IPS DF 4.7 (cell line): ENCODE data around the gene NSUN5.
"Not testable (repeated sequence)": the region's sequence is repeated elsewhere in the genome, so short reads cannot be mapped to it uniquely, and the experiment has no call there.

ENCODE experiments used
- DNase-seq: peaks from one replicate; pipeline ENCODE4 v3.0.0-alpha.2; 2013; ENCODE audit warnings: low spot score; ENCODE audit errors: extremely low read depth

NSUN5 gene

GRCh38 chr7:73327449-73327848, 18.8 kb upstream of the NSUN5 start:
- DNase-seq, result not testable (repeated sequence)

- DNase-seq, result not testable (repeated sequence)
These were observed 16.8 kb upstream of the NSUN5 start for GRCh38 chr7:73325424-73325823.

DNA sequence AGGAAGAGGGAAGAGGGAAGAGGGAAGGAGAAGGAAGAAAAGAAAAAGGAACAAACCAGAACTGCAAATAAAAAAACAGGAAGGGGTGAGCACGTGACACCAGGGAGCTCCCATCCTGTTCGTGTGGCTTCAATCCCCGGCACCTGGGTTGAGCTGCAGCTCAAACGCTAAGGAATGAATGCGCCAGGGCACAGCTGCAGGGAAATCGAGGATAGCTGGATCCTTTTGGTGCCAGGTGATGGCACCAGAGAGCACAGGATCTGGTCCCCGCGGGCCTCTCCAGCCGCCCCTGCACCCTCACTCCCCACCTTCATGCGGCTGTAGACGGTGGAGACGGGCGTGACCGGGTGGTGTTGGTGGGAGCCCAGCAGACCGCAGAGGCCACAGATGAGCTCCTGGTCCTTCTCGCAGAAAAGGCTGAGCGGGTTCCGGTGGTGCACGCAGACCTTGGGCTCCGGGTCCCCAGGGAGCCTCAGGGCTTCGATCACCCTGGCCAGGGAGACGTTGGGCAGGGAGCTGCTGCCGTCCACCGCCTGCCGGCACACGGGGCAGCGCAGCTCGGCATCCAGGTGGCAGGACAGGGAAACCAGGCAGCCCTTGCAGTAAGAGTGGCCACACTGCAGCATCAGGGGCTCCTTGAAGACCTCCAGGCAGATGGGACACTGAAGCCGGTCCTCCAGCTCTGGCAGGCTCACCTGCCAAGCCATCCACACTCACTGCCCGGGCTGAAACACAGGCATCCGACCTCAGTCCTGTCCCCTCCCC, 15.6 kb upstream of the NSUN5 start:
- DNase-seq, result peak; percentile 85

DNA sequence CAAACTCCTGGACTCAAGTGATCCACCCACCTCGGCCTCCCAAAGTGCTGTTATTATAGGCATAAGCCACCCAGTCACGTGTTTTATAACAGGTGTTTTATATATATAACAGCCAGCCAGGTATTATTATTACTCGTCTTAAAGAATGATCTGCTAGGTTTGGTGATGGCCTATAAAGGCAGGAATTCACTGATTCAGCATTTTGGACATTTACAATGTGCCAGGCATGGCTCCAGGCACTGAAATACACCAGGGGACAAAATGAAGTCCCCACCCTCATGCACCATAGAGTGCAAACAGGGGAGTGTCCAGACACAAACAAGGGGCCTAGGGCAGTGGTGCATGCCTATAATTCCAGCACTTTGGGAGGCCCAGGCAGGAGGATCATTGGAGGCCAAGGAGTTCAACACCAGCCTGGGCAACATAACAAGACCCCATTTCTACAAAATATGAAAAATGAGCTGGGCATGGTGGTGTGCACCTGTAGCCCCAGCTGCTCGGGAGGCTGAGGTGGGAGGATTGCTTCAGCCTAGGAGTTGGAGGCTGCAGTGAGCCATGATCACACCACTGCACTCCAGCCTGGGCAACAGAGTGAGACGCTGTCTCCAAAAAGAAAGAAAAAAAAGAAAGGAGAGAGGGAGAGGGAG, 14.9 kb upstream of the NSUN5 start:
- DNase-seq, result not testable (repeated sequence)

- not testable (repeated sequence) for DNase-seq
These were observed 11.4 kb upstream of the NSUN5 start for GRCh38 chr7:73320009-73320408.

GRCh38 chr7:73319541-73319940, 10.9 kb upstream of the NSUN5 start:
- DNase-seq, result not testable (repeated sequence)

DNA sequence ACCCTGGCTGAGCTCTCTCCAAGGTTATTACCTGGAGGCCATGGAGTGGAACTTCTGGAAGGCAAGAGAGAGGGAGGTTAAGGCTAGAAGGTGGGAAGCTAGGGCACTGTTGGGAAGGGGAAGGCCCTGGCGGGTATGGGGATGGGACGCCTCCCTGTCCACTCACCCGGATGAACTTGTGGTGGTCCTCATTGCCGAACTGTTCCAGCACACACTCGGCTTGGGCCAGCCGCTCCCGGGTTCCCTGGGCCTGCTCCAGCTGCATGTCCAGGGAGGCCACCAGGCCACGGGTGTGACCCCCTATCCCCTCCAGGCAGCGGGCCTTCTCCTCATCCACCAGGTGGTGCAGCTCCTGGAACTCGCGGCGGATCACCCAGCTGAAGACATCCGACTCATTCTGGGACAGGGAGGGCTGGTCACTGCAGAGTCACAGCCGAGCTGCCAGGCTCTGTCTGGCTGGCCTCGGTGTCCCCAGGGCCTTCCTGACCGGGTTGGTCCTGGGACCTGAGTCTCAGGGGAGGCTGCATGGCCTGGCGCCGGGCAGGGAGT, 10.1 kb upstream of the NSUN5 start:
- DNase-seq, result not testable (repeated sequence)

DNA sequence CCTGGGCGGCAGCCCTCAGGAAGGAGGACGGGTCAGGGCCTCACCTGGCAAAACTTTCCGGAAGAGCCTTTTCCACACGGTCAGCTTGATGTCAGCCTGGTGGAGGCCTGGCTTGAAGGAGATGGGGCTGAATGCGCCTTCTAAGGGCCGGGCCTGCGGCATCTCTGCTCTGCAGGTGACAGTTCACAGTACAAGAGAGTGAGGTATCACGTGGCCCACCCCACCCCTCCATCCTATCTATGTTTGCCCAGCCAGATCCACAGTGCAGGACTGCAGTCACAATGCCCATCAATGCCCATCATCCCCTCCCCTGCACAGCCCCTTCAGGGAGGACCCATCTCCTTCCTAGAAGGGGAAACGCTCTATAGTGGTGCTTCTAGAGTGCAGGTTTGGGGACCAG, 7.9 kb upstream of the NSUN5 start:
- DNase-seq, result no peak

DNA sequence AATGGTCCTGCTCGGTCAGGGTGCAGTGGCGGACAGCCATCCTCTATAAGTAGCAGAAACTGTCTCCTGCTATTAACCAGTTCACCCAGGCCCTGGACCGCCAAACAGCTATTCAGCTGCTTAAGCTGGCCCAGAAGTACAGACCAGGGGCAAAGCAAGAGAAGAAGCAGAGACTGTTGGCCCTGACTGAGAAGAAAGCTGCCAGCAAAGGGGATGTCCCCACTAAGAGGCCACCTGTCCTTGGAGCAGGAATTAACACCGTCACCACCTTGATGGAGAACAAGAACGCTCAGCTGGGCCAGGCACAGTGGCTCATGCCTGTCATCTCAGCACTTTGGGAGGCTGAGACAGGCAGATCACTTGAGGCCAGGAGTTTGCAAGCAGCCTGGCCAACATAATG, 5.6 kb upstream of the NSUN5 start:
- DNase-seq, result no peak

DNA sequence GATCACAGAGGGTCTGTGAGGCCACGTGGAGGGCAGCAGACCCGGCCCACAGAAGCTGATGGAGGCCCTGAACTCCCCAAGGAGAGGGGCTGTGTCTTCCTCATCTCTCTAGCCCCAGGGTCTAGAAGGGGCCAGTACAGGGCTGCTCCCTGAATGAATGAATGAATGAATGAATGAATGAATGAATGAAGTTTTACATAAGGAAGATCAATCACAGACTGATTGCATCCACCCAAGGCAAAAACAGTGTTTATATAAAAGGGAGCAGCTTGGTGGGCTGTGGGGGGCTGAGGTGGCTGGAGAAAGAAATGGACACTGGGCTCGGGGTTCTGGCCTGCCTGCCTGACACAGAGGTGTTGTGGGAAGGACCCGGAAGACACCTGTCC, 4.9 kb upstream of the NSUN5 start:
- DNase-seq, result no peak

- DNase-seq, result no peak
These were observed 4.3 kb upstream of the NSUN5 start for GRCh38 chr7:73312831-73313520.

DNA sequence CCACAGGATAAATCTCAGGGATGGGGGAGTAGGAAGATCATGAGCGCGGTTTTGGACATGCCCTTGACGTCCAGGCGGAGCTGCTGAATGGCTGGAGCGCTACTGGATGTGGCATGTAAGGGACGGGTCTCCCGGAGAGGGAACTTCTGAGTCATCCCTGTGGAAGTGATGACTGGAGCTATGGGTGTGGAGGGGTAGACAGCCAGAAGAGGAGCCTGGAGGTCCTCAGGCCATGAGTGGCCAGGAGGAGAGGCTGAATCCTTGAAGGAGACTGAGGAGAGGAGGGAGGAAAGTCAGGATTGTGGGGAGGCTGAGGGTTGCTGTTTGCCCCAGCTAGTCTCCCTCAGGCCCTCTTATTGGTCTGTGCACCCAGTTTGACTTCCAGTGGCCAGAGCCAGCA, 2.8 kb upstream of the NSUN5 start:
- not testable (repeated sequence) for DNase-seq

DNA sequence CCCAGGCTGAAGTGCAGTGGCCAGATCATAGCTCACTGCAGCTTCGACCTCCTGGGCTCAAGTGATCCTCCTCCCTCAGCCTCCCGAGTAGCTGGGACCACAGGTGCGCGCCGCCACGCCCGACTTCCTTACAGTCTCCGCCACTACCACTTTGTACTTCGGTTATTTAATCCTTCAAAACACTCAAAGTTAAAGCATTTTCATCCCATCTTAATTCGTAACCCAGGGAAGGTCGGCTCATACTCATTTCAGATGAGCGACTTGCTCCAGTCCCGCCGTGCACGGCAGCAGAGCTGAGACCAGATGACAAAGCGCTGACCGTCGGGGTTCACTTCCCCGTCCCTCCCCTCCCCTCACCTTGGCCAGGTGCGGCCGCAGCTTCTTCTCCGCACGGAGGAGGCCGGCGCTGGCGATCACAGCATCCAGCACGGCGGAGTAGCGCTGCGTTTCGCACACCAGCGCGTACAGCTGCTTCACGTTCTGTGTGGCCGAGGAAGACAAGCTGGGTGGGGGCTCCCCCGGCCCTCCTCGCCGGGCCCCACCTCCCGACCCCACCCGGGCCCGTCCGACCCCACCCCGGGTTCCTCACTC, 457 bp downstream of the NSUN5 start:
- no peak for DNase-seq

DNA sequence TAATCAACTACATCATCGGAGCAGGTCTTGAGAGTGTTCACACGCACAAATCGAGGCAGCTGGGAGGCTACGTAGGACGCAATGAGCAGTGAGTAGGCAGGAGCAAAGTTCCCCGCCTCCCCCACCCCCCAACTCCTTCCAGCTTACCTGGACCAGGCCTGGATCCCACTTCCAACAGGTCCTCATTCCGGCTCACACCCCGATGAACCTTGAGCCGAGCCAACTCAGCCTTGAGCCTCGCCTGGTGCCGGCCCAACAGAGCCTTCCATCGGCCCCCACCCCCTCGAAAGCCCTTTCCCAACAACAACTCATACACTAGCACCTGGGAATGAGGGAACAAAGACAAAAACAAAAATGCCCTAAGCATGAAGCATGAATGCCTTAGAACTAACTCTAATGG, 1.2 kb downstream of the NSUN5 start:
- DNase-seq, result no peak

DNA sequence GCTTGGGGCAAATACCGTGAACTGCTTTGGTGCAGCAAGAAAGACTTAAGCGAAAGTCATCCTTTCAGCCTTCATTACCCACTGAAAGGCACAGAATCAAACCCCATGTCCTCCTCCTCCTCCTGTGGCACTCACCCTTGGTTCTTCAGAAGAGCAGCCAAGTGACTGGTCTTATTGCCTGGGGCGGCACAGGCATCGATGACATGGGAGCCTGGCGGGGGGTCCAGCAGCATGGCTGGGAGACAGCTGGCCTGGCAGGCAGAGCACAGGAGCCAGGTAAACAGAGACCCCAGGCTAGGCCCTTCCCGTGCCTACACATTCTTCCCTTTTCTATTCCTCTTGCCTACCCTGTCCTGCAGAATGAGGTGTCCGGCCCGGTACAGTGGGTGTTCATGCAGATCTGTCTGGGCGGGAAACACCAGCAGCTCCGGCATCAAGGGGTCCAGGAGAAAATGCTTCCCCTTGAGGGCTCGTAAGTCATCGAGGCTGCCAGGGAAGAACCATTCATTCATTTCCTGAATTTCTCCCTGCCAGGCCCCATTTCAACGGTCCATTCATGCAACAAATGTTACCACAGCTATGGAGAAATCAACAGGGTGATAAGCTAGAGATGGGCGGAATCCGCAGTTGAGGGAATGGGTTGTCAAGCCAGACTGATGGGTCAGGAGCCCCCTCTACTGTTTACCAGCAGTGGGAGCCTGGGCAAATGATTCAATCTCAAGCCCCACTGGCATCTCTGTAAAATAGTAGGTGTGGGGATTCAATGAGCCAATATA, 3.8 kb downstream of the NSUN5 start:
- not testable (repeated sequence) for DNase-seq

DNA sequence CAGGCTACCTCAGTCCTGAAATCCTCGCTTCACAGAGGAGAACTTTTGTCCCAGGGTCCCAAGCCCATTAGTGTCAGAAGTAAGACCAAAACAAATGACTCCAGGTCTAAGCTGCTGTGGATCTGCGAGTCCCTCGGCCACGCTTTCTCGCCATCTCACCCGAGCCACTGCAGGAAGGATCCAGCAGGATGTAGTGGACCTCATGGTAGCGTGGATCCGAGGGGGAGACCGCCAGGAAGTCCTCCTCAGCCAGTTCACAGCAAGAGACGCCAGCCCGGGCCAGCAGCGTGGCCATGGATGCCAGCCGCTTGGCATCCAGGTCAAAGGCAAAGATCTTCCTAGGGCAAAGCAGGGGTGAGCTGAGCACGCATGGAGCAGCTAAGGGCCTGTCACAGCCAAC, 4.6 kb downstream of the NSUN5 start:
- no peak for DNase-seq

GRCh38 chr7:73303546-73303945, 5.1 kb downstream of the NSUN5 start:
- no peak for DNase-seq

- DNase-seq, result not testable (repeated sequence)
These were observed 5.8 kb downstream of the NSUN5 start for GRCh38 chr7:73302846-73303245.

DNA sequence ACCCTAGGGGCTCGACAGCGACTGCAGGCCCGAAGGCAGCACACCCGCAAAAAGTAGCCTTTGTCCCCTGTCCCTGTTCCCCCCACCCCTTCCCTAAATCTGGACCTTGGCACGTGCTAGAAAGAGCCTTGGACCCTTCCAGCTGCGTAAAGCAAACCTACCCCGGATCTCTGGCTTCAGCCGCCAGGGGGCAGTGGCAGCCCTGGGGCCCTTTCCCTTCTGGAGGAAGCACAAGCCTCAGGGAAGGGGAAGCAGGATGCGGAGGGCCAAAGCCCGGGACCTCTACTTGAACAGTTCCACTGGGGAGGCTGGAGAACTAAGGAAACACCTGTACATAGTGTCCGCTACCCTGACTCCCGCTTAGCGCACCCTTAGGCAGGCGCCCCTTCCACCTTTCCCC, 7.5 kb downstream of the NSUN5 start:
- DNase-seq, result not testable (repeated sequence)

- DNase-seq, result not testable (repeated sequence)
These were observed 8.8 kb downstream of the NSUN5 start for GRCh38 chr7:73299812-73300211.

DNA sequence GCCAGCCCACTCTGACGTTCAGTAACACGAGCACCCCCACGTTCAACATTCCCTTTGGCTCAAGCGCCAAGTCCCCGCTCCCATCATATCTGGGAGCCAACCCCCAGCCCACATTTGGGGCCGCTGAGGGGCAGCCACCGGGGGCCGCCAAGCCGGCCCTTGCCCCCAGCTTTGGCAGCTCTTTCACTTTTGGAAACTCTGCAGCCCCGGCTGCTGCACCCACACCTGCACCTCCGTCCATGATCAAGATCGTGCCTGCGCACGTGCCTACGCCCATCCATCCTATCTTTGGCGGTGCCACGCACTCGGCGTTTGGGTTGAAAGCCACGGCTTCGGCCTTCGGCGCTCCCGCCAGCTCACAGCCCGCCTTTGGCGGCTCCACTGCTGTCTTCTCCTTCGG, 10.9 kb downstream of the NSUN5 start:
- not testable (repeated sequence) for DNase-seq
